ENCODE data around the gene TTC9C.

DNA sequence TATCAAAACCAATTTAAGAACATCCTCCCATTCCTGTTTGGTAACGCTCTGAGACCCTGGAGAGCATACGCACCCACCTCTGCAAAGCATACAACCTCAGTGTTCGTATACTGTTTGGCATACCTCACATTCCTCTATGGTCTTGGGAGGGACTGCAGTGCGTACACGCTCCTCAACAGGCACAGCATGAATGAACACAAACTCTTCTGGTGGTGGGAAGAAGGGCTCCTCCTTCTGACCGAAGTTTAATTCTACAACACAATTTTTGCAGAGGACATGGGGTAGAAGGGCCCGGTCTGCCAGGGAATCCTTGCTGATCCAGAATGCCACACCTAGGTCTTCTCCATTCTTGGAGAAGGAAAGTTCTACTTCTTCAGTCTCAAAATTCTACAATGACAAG is 6.3 kb upstream of the TTC9C start:
- TF ChIP-seq, protein P1, sequence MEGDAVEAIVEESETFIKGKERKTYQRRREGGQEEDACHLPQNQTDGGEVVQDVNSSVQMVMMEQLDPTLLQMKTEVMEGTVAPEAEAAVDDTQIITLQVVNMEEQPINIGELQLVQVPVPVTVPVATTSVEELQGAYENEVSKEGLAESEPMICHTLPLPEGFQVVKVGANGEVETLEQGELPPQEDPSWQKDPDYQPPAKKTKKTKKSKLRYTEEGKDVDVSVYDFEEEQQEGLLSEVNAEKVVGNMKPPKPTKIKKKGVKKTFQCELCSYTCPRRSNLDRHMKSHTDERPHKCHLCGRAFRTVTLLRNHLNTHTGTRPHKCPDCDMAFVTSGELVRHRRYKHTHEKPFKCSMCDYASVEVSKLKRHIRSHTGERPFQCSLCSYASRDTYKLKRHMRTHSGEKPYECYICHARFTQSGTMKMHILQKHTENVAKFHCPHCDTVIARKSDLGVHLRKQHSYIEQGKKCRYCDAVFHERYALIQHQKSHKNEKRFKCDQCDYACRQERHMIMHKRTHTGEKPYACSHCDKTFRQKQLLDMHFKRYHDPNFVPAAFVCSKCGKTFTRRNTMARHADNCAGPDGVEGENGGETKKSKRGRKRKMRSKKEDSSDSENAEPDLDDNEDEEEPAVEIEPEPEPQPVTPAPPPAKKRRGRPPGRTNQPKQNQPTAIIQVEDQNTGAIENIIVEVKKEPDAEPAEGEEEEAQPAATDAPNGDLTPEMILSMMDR (optimal IDR thresholded peaks at IDR 0.05 in 1 of 3, IDR thresholded peaks at IDR 0.05 in 1 of 3, conservative IDR thresholded peaks at IDR 0.05 in 1 of 3; ENCODE audit: extremely low read depth in 1 of 3, insufficient read depth in 2 of 3, low read length in 3 of 3): peak in 2 of 3 experiments; percentile 15 to 26
- TF ChIP-seq EZH2 (IDR thresholded peaks at IDR 0.05; ENCODE audit: low read length): no peak

All from keratinocyte (primary cell).